Skeletal muscle satellite cell (primary cell): ENCODE data around the gene CNBP.
A peak's percentile ranks its signal among the peaks of the same experiment; 100 is the strongest.
"Not testable (repeated sequence)": the region's sequence is repeated elsewhere in the genome, so short reads cannot be mapped to it uniquely, and the experiment has no call there.

Experiments
- H3K27me3 ChIP-seq: 2 replicates; pipeline ENCODE4 v1.7.0; 2013; ENCODE audit warnings: low read length; ENCODE audit not compliant: control insufficient read depth, insufficient read depth
- H3K36me3 ChIP-seq: 2 replicates; pipeline ENCODE4 v1.7.0; 2013; ENCODE audit warnings: mild to moderate bottlenecking, control low read depth, low read length; ENCODE audit not compliant: insufficient read depth
- H3K4me1 ChIP-seq: 2 replicates; pipeline ENCODE4 v1.7.0; 2013; ENCODE audit warnings: low read length; ENCODE audit not compliant: control insufficient read depth, insufficient read depth
- H3K4me2 ChIP-seq: 2 replicates; pipeline ENCODE4 v1.7.0; 2013; ENCODE audit warnings: mild to moderate bottlenecking, low read length
- H3K4me3 ChIP-seq: 2 replicates; pipeline ENCODE4 v1.7.0; 2013; ENCODE audit warnings: low read length
- H3K9ac ChIP-seq: 2 replicates; pipeline ENCODE4 v1.7.0; 2013; ENCODE audit warnings: mild to moderate bottlenecking, low read depth, low read length, moderate library complexity
- H3K9me3 ChIP-seq: replicated peaks from 2 replicates; pipeline ENCODE4 v1.7.0; 2013; ENCODE audit warnings: mild to moderate bottlenecking, control low read depth, low read length

The CNBP gene

DNA sequence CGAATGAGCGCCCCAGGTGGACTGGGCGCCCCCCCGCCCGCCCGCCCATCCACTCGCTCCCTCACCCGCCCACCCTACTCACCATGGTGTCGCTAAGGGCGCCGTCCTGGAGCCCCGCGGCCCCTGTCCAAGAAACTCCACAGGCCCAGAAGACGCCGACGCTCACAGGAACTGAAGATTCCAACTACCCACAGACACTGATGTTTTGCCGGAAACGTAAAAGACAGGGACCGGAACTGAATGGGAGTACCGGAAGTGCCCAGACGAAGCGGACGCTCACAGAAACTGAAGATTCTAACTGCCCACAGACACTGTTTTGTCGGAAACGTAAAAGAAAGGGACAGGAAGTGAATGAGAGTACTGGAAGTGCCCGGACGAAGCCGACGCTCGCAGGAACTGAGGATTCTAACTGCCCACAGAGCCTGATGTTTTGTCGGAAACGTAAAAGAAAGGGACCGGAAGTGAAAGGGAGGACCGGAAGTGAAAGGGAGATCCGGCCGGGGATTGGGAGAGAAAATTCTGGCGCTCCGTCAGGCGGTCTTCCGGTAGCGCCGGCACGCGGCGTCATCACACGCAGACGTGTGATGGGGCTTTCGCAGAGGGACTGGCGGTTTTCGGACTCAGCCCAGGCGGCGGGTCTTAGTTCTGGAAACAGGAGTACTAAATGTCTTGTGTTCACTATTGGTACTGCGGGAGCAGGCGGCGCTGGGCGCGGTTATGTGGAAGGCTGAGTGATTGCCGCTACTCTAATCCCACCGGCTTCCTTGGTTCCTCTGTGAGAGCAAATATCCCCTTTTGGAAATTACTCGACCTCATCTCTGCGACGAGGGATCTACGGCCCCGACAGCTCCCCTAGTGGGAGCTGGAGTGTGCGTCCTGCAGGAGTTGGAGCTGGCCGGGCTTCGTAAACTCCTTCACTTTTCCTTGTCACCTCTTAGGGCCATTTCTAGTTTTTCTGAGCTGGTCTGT, 22.5 kb downstream of the CNBP start, which contains the start of gene ISY1:
Gene ISY1 (minus strand): TSS at position 173 of the 969 bp plus-strand sequence. CDS start 88 bp downstream, at position 85.
- peaks cover 24% of the 10 kb centered on the region for H3K36me3 ChIP-seq
- peak within 1 kb of the TSS; percentile 91 for H3K9ac ChIP-seq
- H3K27me3 ChIP-seq = no peaks in the 10 kb centered on the region
- H3K4me3 ChIP-seq = peak within 1 kb of the TSS; percentile 78
- H3K4me1 ChIP-seq = peaks cover 19% of the 10 kb centered on the region
- peak within 1 kb of the TSS; percentile 93 for H3K4me2 ChIP-seq
- no peaks in the 10 kb centered on the region for H3K9me3 ChIP-seq

DNA sequence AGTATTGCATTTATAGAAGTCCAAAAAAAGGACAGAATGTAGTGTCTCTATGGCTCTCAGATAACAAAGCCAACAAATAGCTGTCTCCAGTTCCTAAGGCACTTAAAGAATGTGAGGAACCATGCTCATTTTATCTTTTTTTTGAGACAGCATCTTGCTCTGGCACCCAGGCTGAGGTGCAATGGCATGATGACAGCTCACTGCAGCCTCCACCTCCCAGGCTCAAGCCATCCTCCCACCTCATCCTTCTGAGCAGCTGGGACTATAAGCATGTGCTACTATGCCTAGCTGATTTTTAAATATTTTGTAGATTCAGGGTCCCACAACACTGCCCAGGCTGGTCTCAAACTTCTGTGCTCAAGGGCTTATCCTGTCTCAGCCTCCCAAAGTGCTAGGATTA, 38.9 kb downstream of the CNBP start:
- Histone ChIP-seq H3K4me3 (no peak overlapping the region), H3K4me2 (no peak overlapping the region), H3K4me1 (no peaks in the 10 kb centered on the region), H3K9ac (no peak overlapping the region), H3K27me3 (no peaks in the 10 kb centered on the region), H3K9me3 (no peaks in the 10 kb centered on the region), H3K36me3 (peaks cover 17% of the 10 kb centered on the region)

DNA sequence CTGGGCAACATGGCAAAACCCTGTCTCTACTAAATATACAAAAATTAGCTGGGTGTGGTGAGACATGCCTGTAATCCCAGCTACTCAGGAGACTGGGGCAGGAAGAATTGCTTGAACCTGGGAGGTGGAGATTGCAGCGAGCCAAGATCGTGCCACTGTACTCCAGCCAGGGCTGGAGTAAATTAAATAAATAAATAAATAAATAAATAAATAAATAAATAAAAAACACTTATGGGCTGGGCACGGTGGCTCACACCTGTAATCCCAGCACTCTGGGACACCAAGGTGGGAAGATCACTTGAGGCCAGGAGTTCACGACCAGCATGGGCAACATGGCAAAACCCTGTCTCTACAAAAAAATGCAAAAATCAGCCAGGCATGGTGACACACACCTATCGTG, 42.7 kb downstream of the CNBP start:
- H3K4me1 ChIP-seq, H3K9me3 ChIP-seq, H3K4me2 ChIP-seq, H3K27me3 ChIP-seq, H3K4me3 ChIP-seq, H3K9ac ChIP-seq: not testable (repeated sequence)
- H3K36me3 ChIP-seq = peaks cover 25% of the 10 kb centered on the region

DNA sequence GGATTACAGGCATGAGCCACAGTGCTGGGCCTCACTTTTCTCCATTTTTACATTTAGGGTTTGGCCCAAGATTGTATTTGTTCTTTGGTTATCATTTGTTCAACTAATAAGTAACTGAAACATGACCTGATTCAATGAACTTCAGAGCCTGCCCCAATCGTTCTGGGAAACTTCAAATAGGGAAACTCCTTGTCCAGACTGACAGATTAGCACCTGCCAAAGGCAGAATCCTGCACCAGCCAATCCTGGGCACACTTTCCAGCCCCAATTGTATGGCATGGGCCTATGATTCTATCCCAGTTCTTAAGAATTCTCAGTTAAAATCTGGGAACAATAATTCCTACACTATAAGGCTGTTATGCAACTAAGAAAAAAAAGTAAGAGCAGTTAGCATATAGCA, 43.8 kb downstream of the CNBP start:
- no peaks in the 10 kb centered on the region for H3K4me1 ChIP-seq
- no peaks in the 10 kb centered on the region for H3K27me3 ChIP-seq
- no peak overlapping the region for H3K4me3 ChIP-seq
- no peak overlapping the region for H3K4me2 ChIP-seq
- H3K36me3 ChIP-seq = peaks cover 27% of the 10 kb centered on the region
- H3K9ac ChIP-seq = no peak overlapping the region
- H3K9me3 ChIP-seq = no peaks in the 10 kb centered on the region

DNA sequence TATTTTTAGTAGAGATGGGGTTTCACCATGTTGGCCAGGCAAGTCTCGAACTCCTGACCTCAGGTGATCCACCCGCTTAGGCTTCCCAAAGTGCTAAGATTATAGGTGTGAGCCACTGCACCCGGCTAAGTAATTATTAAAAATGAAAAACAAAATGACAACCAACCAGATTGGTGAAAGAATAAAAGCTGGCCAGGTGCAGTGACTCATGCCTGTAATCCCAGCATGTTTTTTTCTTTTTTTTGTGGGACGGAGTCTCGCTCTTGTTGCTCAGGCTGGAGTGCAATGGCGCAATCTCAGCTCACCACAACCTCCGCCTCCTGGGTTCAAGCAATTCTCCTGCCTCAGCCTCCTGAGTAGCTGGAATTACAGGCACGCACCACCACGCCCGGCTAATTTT, 47.4 kb downstream of the CNBP start:
- not testable (repeated sequence) for H3K4me1 ChIP-seq, H3K4me2 ChIP-seq, H3K27me3 ChIP-seq, H3K9me3 ChIP-seq, H3K4me3 ChIP-seq, H3K9ac ChIP-seq
- H3K36me3 ChIP-seq = peaks cover 44% of the 10 kb centered on the region

DNA sequence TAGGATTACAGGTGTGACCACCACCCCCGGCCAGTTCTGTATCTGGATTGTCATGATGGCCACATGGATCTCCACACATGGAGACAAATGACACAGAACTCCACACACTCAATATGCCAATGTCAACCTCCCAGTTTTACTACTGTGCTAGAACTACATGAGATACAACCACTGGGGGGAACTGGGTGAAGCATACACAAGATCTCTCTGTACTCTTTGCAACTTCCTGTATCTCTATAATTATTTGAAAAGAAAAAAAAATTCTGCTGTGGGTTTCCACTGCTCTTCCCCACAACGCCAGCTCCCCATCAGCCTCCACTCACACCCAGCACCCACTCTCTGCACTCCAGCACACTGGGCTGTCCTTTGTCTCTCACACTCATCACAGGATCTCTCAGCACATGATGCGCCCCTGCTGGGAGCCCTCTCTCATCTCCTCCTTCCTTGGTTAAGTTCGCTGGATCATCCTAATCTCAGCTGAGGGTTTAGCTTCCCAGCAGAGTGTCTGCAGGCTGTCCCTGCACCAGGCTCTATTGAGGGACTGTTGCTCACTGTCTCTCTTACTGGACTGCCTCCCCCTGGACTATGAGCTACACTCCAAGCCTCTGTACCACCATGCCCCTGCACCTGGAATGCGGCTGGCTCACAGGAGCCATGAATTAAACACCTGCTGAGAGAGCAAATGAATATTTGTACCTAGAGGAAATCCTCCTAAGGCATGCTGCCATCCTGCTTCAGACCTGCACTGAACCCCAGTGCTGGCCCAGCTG, 51.4 kb downstream of the CNBP start:
- H3K4me1 ChIP-seq = no peaks in the 10 kb centered on the region
- no peak overlapping the region for H3K4me2 ChIP-seq
- no peak overlapping the region for H3K4me3 ChIP-seq
- peaks cover 62% of the 10 kb centered on the region for H3K36me3 ChIP-seq
- no peak overlapping the region for H3K9ac ChIP-seq
- no peaks in the 10 kb centered on the region for H3K9me3 ChIP-seq
- no peaks in the 10 kb centered on the region for H3K27me3 ChIP-seq

DNA sequence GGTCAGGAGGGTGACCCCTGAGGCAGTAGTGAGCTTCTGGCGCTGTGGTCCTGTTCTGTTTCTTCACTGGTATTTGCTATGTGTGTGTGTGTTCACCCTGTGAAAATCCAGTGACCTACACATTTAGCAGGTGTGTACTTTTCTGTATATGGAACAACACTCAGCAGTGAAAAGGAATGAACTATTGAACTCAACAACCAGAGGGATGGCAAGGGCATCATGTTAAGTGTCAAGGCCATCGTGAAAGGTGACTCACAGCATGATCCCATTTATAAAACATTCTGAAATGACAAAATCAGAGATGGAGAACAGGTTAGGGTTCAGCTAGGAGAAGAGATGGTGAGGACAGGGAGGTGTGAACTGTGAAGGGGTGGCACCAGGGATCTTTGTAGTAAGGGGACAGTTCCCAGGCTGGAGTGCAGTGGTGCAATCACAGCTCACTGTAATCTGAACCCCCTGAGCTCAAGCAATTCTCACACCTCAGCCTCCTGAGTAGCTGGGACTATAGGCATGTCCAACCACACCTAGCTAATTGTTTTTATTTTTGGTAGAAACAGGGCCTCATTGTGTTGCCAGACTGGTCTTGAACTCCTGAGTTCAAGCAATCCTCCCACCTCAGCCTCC, 52.1 kb downstream of the CNBP start:
- Histone ChIP-seq H3K9me3 (no peaks in the 10 kb centered on the region), H3K27me3 (no peaks in the 10 kb centered on the region), H3K4me2 (no peak overlapping the region), H3K4me3 (no peak overlapping the region), H3K9ac (no peak overlapping the region), H3K36me3 (peaks cover 59% of the 10 kb centered on the region), H3K4me1 (no peaks in the 10 kb centered on the region)

DNA sequence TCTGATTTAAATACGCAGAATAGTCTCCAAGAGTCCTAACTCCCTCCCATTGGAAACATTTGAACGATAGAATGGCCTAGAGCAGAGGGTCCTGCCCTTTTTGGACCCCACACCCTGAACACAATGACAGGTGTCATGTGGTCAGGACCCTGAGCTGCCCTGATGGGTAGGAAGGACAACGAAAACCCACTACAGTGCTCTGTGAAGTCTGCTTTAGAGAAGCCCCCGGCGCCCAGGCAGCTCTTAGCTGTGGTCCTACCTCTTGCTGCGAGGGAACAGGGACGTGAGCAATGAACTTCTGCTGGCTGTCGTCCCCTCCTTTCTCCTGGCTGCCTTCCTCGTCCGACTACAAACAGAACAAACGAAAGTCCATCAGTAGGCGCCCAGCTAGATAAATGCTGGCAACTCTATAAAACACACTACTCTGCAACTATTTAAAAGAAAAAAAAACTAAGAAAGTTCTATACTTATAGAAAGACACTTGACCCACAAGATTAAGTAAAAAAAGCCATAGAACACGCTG, 53.3 kb downstream of the CNBP start:
- Histone ChIP-seq H3K4me3 (no peak overlapping the region), H3K4me1 (no peaks in the 10 kb centered on the region), H3K9ac (no peak overlapping the region), H3K4me2 (no peak overlapping the region), H3K36me3 (peaks cover 59% of the 10 kb centered on the region), H3K27me3 (no peaks in the 10 kb centered on the region), H3K9me3 (no peaks in the 10 kb centered on the region)

DNA sequence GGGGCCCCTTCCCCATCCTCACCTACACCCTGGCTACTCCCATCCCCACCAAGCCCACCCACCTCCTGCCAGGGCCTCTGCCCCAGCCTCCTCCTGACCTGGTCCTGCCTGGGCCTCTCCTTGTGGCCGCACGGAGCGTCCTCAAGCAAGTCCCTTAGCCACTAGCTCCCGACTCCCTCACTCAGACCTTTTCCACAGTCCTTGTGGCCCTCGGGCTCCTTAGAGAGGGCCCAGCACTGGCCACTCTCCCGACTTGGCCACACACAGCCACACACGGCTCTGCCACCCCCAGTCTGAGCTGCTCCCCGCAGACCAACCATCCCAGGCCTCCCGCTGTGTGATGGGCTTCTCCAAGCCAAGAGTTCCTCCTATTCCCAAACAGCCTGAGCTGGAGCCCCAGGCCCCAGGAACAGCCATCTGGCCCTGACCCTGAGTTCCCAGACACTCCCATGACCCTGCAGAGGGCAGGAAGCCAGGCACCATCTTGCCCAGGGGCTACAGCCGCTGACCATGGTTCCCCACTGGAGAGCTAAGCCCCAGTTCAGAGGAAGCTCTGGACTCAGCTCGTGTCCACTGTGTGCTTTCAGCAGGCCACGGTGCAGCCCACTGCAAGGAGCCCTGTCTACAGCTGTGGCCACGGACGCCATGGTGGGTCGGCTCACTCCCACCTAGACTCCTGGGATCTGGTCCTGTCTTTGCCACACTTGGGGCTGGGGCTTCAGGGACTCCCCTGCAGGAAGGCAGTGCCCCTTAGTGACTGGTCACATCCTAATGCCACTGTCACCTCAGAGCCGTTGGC, 55.1 kb downstream of the CNBP start:
- Histone ChIP-seq H3K4me1 (peaks cover 2% of the 10 kb centered on the region), H3K9me3 (no peaks in the 10 kb centered on the region), H3K36me3 (peaks cover 43% of the 10 kb centered on the region), H3K4me2 (no peak overlapping the region), H3K4me3 (no peak overlapping the region), H3K9ac (no peak overlapping the region), H3K27me3 (no peaks in the 10 kb centered on the region)

DNA sequence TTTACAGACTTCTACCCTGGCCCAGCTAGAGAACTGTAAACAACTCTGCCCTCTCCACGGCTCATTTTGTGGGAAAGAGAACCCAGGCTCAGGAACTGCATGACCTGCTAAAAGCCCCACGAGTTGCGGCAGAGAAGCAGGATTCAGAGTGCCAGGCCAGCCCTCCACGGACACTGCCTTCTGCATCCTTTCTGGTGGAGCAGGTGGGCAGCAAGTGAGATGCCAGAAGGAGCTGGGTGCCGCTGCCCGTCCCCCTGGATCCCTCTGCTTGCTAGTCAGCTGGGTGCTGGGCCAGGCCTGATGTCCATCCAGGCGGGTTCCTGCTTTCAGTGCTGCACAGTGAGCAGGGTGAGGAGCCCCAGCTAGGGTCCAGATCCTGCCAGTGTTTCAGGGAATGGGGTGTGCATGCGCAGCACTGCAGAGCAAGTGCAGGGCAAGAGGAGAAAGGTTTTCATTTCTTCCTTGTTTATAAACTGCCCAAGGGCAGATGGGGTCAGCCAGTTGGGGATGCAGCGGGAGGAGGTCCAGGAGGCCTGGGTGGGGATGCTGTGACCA, 56.9 kb downstream of the CNBP start:
- Histone ChIP-seq H3K9me3 (no peaks in the 10 kb centered on the region), H3K4me3 (no peak overlapping the region), H3K36me3 (peaks cover 33% of the 10 kb centered on the region), H3K4me1 (peaks cover 7% of the 10 kb centered on the region), H3K9ac (no peak overlapping the region), H3K27me3 (no peaks in the 10 kb centered on the region), H3K4me2 (no peak overlapping the region)
